ENCODE results near the gene TFIP11. TPM values are rescaled to one million over a fixed set of nuclear protein-coding genes. Genes with fewer than 3 reads are reported as not detected.
A peak's percentile ranks its signal among the peaks of the same experiment; 100 is the strongest.

TFIP11 gene
- total and polyA plus RNA-seq, 12 donors = 25.0 to 73.3 (median 37.2) TPM

- no peak for DNase-seq
- no peaks in the 10 kb centered on the region for H3K9me3 ChIP-seq (replicated peaks in 1 of 3)
- no peak overlapping the region for H3K27ac ChIP-seq
- peaks cover 0 to 38% of the 10 kb centered on the region in 2 donors for H3K36me3 ChIP-seq (replicated peaks in 1 of 2)
- no peaks in the 10 kb centered on the region for H3K27me3 ChIP-seq
- intact Hi-C loops (cut with DNase I) = no loop called here
- H3K4me3 ChIP-seq = no peak overlapping the region
- H3K4me1 ChIP-seq (replicated peaks in 1 of 2) = peaks cover 13 to 33% of the 10 kb centered on the region in 2 donors
- 90 to 92% (median 90%) methylated on average over 5 of the region's 5 CpGs for WGBS, 4 donors
- TF ChIP-seq POLR2A (IDR thresholded peaks at IDR 0.05) (no peak), CTCF (IDR thresholded peaks at IDR 0.05) (no peak)
Measured at GRCh38 chr22:26486394-26486793, 25.9 kb downstream of the TFIP11 start.

GRCh38 chr22:26485806-26486390 lies 26.4 kb downstream of the TFIP11 start:
- Histone ChIP-seq H3K4me3 (no peak overlapping the region), H3K27me3 (no peaks in the 10 kb centered on the region), H3K9me3 (replicated peaks in 1 of 3) (no peaks in the 10 kb centered on the region), H3K27ac (no peak overlapping the region), H3K36me3 (replicated peaks in 1 of 2) (peaks cover 0 to 33% of the 10 kb centered on the region in 2 donors), H3K4me1 (replicated peaks in 1 of 2) (peaks cover 13 to 38% of the 10 kb centered on the region in 2 donors)
- no peak for TF ChIP-seq POLR2A (IDR thresholded peaks at IDR 0.05)
- TF ChIP-seq CTCF (IDR thresholded peaks at IDR 0.05) = no peak
- intact Hi-C loops (cut with DNase I) = no loop called here
- no peak for DNase-seq
- 59 to 76% (median 68%) methylated on average over 3 of the region's 3 CpGs for WGBS, 4 donors

- H3K4me3 ChIP-seq = no peak overlapping the region
- TF ChIP-seq CTCF (IDR thresholded peaks at IDR 0.05) (no peak), POLR2A (IDR thresholded peaks at IDR 0.05) (no peak)
- intact Hi-C loops (cut with DNase I) = no loop called here
- peaks cover 0 to 26% of the 10 kb centered on the region in 2 donors for H3K36me3 ChIP-seq (replicated peaks in 1 of 2)
- DNase-seq = no peak
- WGBS, 4 donors = 54 to 63% (median 61%) methylated on average over 7 of the region's 7 CpGs
- H3K4me1 ChIP-seq (replicated peaks in 1 of 2) = peaks cover 13 to 47% of the 10 kb centered on the region in 2 donors
- no peaks in the 10 kb centered on the region for H3K27me3 ChIP-seq
- peak overlapping the region in 1 of 5 donors; percentile 92 for H3K27ac ChIP-seq
- no peaks in the 10 kb centered on the region for H3K9me3 ChIP-seq (replicated peaks in 1 of 3)
Measured at GRCh38 chr22:26485013-26485412, 27.3 kb downstream of the TFIP11 start.

- H3K36me3 ChIP-seq (replicated peaks in 1 of 2) = peaks cover 0 to 19% of the 10 kb centered on the region in 2 donors
- DNase-seq = no peak
- intact Hi-C loops (cut with DNase I) = no loop called here
Measured at GRCh38 chr22:26484360-26484706, 27.9 kb downstream of the TFIP11 start.

More at GRCh38 chr22:26484360-26484706, 27.9 kb downstream of the TFIP11 start:
- H3K27me3 ChIP-seq = no peaks in the 10 kb centered on the region
- H3K4me1 ChIP-seq (replicated peaks in 1 of 2) = peaks cover 13 to 53% of the 10 kb centered on the region in 2 donors
- peak overlapping the region; percentile 54 to 94 (median 71) for H3K4me3 ChIP-seq
- no peaks in the 10 kb centered on the region for H3K9me3 ChIP-seq (replicated peaks in 1 of 3)
- 11 to 14% (median 12%) methylated on average over 6 of the region's 6 CpGs for WGBS, 4 donors
- TF ChIP-seq POLR2A (IDR thresholded peaks at IDR 0.05) (no peak), CTCF (IDR thresholded peaks at IDR 0.05) (no peak)
- H3K27ac ChIP-seq = peak overlapping the region; percentile 56 to 92 (median 89)

Measured in adrenal gland (tissue), 12 donors.